PFSK-1 (cell line): Measurements from ENCODE around the gene THOC5.

Source experiments
- FOXP2 ChIP-seq: optimal IDR thresholded peaks from 2 replicates; pipeline ENCODE3; 2011; ENCODE audit warnings: borderline replicate concordance, control low read depth, inconsistent platforms; ENCODE audit not compliant: insufficient read depth; ENCODE audit errors: extremely low read length, extremely low read depth
- POLR2AphosphoS5 ChIP-seq: IDR thresholded peaks from 2 replicates; pipeline ENCODE4 v1.6.1; 2012; ENCODE audit warnings: low read depth, mild to moderate bottlenecking, control low read depth, low read length, moderate library complexity
- SIN3A ChIP-seq: IDR thresholded peaks from 2 replicates; pipeline ENCODE4 v1.6.1; 2012; ENCODE audit warnings: mild to moderate bottlenecking, low read length, moderate library complexity, borderline replicate concordance; ENCODE audit not compliant: insufficient read depth
- TAF1 ChIP-seq: IDR thresholded peaks from 2 replicates; pipeline ENCODE4 v1.6.1; 2012; ENCODE audit warnings: low read length, control low read depth, borderline replicate concordance; ENCODE audit not compliant: insufficient read depth
- TF ChIP-seq, protein P1 (sequence below), 2 experiments: IDR thresholded peaks; 2 replicates each; pipeline versions ENCODE4 v1.6.1 to v1.8.0; 2011 to 2012; ENCODE audit warnings: low read depth in 2 of 2, low read length in 2 of 2, control low read depth in 1 of 2, inconsistent platforms in 1 of 2, mild to moderate bottlenecking in 1 of 2, moderate library complexity in 1 of 2; ENCODE audit not compliant: insufficient read depth in 1 of 2

DNA sequence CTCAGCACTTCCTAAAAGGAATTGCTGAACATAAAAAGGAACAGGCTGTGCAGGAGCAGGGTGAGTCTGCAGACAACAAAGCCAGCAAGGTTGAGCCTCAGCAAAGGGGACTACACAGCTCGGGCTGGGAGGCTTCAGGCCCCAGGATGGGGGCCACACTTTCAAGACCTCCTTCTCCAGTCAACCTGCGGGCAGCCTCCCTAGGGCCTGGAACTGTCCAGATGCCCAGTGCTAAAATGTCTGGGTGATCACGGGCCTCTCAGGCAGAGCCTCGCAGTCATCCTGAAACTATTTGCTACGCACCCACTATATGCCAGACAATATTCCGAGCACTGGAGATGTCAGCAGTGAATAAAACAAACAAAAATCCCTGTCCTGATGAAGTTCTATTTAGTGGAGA, 77.4 kb downstream of the THOC5 start:
- TF ChIP-seq POLR2AphosphoS5 (no peak), SIN3A (no peak), TAF1 (no peak), FOXP2 (no peak)
- TF ChIP-seq, protein P1, sequence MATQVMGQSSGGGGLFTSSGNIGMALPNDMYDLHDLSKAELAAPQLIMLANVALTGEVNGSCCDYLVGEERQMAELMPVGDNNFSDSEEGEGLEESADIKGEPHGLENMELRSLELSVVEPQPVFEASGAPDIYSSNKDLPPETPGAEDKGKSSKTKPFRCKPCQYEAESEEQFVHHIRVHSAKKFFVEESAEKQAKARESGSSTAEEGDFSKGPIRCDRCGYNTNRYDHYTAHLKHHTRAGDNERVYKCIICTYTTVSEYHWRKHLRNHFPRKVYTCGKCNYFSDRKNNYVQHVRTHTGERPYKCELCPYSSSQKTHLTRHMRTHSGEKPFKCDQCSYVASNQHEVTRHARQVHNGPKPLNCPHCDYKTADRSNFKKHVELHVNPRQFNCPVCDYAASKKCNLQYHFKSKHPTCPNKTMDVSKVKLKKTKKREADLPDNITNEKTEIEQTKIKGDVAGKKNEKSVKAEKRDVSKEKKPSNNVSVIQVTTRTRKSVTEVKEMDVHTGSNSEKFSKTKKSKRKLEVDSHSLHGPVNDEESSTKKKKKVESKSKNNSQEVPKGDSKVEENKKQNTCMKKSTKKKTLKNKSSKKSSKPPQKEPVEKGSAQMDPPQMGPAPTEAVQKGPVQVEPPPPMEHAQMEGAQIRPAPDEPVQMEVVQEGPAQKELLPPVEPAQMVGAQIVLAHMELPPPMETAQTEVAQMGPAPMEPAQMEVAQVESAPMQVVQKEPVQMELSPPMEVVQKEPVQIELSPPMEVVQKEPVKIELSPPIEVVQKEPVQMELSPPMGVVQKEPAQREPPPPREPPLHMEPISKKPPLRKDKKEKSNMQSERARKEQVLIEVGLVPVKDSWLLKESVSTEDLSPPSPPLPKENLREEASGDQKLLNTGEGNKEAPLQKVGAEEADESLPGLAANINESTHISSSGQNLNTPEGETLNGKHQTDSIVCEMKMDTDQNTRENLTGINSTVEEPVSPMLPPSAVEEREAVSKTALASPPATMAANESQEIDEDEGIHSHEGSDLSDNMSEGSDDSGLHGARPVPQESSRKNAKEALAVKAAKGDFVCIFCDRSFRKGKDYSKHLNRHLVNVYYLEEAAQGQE (IDR thresholded peaks at IDR 0.05; ENCODE audit: insufficient read depth in 1 of 2, low read depth in 2 of 2, low read length in 2 of 2), result peak; percentile 62 to 82; a peak in 3 of 4 replicates
